Measurements from ENCODE around the gene RCAN2. TPM values are rescaled to one million over a fixed set of nuclear protein-coding genes. Genes with fewer than 3 reads are reported as not detected.

The RCAN2 gene
- total and polyA plus RNA-seq, 9 of the 15 experiments (the other 6 are each of a cell fraction or from before 2014, with no cell fraction given), result 0.04 TPM; not detected in 8

DNA sequence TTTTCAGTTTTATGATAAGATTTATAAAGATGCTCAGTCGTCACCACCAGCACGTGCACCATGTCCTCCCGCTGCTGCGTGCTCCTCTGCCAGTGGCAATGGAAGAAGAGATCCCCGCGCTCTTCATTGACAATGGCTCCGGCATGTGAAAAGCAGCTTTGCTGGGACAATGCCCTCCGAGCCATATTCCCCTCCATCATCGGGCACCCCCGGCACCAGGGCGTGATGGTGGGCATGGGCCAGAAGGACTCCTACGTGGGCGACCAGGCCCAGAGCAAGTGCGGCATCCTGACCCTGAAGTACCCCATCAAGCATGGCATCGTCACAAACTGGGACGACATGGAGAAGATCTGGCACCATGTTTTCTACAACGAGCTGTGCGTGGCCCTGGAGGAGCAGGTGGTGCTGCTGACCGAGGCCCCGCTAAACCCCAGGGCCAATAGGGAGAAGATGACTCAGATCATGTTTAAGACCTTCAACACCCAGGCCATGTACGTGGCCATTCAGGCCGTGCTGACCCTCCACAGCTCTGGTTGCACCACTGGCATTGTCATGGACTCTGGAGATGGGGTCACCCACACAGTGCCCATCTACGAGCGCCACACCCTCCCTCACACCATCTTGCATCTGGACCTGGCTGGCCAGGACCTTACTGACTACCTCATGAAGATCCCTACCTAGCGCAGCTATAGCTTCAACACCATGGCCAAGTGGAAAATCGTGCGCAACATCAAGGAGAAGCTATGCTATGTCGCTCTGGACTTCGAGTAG lies 286.2 kb downstream of the RCAN2 start:
- Histone ChIP-seq H3K27ac (ENCODE audit: extremely low read depth, low read depth, low read length) (no peak overlapping the region), H3K9me1 (ENCODE audit: control insufficient read depth, insufficient read depth, low read length) (no peaks in the 10 kb centered on the region), H2AFZ (ENCODE audit: low read depth, low read length) (no peak overlapping the region), H3K27me3 (ENCODE audit: control insufficient read depth in 2 of 2, insufficient read depth in 2 of 2, low read length in 2 of 2) (no peaks in the 10 kb centered on the region), H3K4me3 (no peak overlapping the region), H3K9me3 (replicated peaks; ENCODE audit: control insufficient read depth, insufficient read depth, low read depth, low read length) (no peaks in the 10 kb centered on the region), H3K4me2 (ENCODE audit: insufficient read depth, low read length) (no peak overlapping the region), H3K4me1 (replicated peaks in 1 of 2; ENCODE audit: control insufficient read depth in 2 of 2, insufficient read depth in 2 of 2, low read length in 2 of 2) (no peaks in the 10 kb centered on the region), H3K9ac (ENCODE audit: insufficient read depth in 1 of 2, low read depth in 2 of 2, low read length in 2 of 2) (no peak overlapping the region), H3K36me3 (ENCODE audit: control insufficient read depth, insufficient read depth, low read length) (no peaks in the 10 kb centered on the region), H3K79me2 (ENCODE audit: control insufficient read depth, insufficient read depth, low read length) (no peaks in the 10 kb centered on the region), H4K20me1 (replicated peaks; ENCODE audit: control insufficient read depth, insufficient read depth, low read length) (no peaks in the 10 kb centered on the region)
- FAIRE-seq (no peak), DNase-seq (ENCODE audit: extremely low read depth in 1 of 4, low spot score in 3 of 4) (no peak), ATAC-seq (no peak)
- TF ChIP-seq L3MBTL2 (IDR thresholded peaks at IDR 0.05), result no peak
- TF ChIP-seq SNRNP70 (optimal IDR thresholded peaks at IDR 0.05; ENCODE audit: low read depth, low read length), result no peak
- no peak for TF ChIP-seq SMAD4 (CRISPR knock-in tag; conservative IDR thresholded peaks at IDR 0.05)
- TF ChIP-seq MCM5 (IDR thresholded peaks at IDR 0.05; ENCODE audit: low read depth), result no peak
- TF ChIP-seq, protein P1, sequence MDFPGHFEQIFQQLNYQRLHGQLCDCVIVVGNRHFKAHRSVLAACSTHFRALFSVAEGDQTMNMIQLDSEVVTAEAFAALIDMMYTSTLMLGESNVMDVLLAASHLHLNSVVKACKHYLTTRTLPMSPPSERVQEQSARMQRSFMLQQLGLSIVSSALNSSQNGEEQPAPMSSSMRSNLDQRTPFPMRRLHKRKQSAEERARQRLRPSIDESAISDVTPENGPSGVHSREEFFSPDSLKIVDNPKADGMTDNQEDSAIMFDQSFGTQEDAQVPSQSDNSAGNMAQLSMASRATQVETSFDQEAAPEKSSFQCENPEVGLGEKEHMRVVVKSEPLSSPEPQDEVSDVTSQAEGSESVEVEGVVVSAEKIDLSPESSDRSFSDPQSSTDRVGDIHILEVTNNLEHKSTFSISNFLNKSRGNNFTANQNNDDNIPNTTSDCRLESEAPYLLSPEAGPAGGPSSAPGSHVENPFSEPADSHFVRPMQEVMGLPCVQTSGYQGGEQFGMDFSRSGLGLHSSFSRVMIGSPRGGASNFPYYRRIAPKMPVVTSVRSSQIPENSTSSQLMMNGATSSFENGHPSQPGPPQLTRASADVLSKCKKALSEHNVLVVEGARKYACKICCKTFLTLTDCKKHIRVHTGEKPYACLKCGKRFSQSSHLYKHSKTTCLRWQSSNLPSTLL (IDR thresholded peaks at IDR 0.05), result no peak
- no peak for TF ChIP-seq TRIM28 (IDR thresholded peaks at IDR 0.05)
- TF ChIP-seq, protein P2, sequence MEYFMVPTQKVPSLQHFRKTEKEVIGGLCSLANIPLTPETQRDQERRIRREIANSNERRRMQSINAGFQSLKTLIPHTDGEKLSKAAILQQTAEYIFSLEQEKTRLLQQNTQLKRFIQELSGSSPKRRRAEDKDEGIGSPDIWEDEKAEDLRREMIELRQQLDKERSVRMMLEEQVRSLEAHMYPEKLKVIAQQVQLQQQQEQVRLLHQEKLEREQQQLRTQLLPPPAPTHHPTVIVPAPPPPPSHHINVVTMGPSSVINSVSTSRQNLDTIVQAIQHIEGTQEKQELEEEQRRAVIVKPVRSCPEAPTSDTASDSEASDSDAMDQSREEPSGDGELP (CRISPR knock-in tag; IDR thresholded peaks at IDR 0.05; ENCODE audit: borderline replicate concordance), result no peak
- TF ChIP-seq, protein P3, sequence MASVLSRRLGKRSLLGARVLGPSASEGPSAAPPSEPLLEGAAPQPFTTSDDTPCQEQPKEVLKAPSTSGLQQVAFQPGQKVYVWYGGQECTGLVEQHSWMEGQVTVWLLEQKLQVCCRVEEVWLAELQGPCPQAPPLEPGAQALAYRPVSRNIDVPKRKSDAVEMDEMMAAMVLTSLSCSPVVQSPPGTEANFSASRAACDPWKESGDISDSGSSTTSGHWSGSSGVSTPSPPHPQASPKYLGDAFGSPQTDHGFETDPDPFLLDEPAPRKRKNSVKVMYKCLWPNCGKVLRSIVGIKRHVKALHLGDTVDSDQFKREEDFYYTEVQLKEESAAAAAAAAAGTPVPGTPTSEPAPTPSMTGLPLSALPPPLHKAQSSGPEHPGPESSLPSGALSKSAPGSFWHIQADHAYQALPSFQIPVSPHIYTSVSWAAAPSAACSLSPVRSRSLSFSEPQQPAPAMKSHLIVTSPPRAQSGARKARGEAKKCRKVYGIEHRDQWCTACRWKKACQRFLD (CRISPR knock-in tag; IDR thresholded peaks at IDR 0.05), result no peak
- no peak for TF ChIP-seq ZNF717 (CRISPR knock-in tag; IDR thresholded peaks at IDR 0.05)
- no peak for TF ChIP-seq ATF1 (CRISPR knock-in tag; IDR thresholded peaks at IDR 0.05)
- no peak for TF ChIP-seq ATF1 (tag; IDR thresholded peaks at IDR 0.05)
- no peak for TF ChIP-seq ZBED1 (IDR thresholded peaks at IDR 0.05)
- no TSS peak for BruUV-seq (replicated peaks)
- CTCF ChIA-PET (ENCODE audit: low intra/inter-chr PET ratio), result no interaction called here
- in situ Hi-C loops (cut with MboI), result no loop called here
- intact Hi-C loops (cut with micrococcal nuclease), result no loop called here
- 2% methylated on average over 29 of the region's 29 CpGs for WGBS (ENCODE audit: insufficient coverage, low coverage, missing lambda C conversion rate)
- POLR2A ChIA-PET, result no interaction called here

Measured in K562 (cell line).